Activated CD8-positive, alpha-beta T cell treated with anti-CD3 and anti-CD28 coated beads, Interleukin-2, amount 10 ng/mL, durations not matched to agents 7 days and 5 days (primary cell): ENCODE data around the gene SIRT1. TPM values are rescaled to one million over a fixed set of nuclear protein-coding genes. Genes with fewer than 3 reads are reported as not detected.

Experiments
- total RNA-seq, 2 experiments: library from RNA; stranded (reverse); gene quantifications; one replicate each; pipeline ENCODE4 v1.2.3, GENCODE V29; 2021

SIRT1 gene
- total RNA-seq, 2 experiments from 2014 or later = 21.9 TPM

Other genes with a start within 250 kb of the SIRT1 start
- 1 to 10 TPM; 1.3 to 2.6 TPM for gene CTNNA3, start 188.5 kb upstream of the SIRT1 start, total RNA-seq
- gene DNAJC12, start 46.5 kb upstream of the SIRT1 start, total RNA-seq = 1 to 10 TPM; 2.6 to 3.0 TPM
- gene HERC4, start 190.6 kb downstream of the SIRT1 start, total RNA-seq = 10 to 100 TPM; 48.8 to 50.1 TPM
- not detected for gene MYPN, start 224.8 kb downstream of the SIRT1 start, total RNA-seq